ENCODE data around the gene MSL1.

MSL1 gene, protein sequence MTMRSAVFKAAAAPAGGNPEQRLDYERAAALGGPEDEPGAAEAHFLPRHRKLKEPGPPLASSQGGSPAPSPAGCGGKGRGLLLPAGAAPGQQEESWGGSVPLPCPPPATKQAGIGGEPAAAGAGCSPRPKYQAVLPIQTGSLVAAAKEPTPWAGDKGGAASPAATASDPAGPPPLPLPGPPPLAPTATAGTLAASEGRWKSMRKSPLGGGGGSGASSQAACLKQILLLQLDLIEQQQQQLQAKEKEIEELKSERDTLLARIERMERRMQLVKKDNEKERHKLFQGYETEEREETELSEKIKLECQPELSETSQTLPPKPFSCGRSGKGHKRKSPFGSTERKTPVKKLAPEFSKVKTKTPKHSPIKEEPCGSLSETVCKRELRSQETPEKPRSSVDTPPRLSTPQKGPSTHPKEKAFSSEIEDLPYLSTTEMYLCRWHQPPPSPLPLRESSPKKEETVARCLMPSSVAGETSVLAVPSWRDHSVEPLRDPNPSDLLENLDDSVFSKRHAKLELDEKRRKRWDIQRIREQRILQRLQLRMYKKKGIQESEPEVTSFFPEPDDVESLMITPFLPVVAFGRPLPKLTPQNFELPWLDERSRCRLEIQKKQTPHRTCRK

DNA sequence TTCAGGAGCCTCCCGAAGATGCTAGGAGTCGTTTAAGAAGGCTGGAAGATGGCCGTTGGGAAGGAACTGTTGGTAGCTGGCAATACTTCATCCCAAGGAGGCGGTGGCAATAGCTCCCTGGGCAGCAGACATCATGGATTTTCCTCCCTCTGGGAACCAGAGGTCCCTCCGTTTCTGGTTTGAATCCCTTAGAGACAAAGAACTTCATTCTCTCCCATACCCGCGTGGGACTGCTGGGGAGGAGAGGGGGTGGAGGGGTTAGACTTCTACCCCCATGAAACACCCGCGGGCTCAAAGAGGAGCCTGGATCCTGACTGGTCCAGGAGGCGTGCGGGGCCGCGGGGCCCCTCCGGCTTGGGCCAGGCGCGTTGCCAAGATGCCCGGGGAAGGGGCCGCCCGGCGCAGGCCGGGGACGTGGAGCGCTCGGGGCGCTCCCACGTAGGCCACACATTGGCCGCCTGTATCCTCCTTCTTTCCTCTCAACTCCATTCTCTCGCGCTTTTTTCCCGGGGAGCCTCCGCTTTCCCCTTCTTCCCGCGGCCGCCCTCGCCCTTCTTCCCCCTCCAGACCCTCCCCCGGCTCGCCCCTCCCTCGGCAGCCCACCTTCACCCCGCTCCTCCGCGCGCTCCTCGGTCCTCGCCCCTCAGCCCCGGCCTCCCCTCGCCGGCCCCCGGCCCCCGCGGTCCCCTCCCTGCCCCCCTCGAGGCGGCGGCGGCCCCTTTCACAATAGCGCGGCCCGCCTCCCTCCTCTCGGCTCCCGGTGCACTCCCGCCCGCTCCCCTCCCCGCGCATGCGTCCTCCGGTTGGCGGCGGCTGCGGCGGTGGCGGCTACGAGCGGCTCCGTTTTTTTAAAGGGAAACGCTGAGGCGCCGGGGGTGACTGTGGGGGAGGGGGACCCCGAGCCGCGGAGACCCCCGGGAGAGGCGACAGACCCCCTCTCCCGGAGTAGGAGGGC, at the start of gene MSL1:
MSL1 (plus strand) TSS at position 791 of the 955 bp plus-strand sequence. CDS start 642 bp downstream, outside the sequence.
- DNase-seq: peak; percentile 63 to 82 (median 70)

DNA sequence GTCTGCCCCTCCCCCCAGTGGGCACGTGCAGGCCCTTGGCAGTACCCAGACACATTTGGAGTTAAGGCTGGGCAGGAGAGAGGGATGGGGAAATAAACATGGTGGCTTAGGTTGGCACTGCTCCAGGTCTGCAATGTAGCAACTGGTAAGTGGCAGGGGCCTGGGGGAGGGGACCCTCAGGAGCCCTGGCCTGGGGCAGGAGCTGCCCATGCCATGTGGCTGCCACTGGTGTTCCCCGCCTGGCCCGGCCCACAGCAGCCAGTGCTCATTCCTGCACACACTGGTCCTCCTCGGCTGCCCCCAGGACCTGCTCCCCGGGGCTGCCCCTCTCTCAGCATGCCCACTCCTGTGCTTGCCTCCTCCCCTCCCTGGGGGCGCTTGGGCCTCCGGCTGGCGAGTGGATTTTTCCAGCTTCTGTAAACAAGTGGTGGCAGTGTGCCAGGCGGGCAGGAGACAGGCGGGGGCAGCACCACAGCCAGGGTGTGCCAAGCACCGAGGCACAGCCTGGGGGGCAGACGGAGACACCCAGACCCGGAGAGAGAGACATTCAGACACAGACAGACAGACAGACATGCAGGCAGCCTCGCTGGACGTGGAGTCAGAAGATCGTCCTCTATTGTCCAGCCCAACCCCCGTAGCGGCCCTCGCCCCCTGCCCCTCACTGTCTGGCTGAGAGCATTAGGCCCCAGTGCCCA, 49.6 kb upstream of the MSL1 start:
- DNase-seq: no peak

DNA sequence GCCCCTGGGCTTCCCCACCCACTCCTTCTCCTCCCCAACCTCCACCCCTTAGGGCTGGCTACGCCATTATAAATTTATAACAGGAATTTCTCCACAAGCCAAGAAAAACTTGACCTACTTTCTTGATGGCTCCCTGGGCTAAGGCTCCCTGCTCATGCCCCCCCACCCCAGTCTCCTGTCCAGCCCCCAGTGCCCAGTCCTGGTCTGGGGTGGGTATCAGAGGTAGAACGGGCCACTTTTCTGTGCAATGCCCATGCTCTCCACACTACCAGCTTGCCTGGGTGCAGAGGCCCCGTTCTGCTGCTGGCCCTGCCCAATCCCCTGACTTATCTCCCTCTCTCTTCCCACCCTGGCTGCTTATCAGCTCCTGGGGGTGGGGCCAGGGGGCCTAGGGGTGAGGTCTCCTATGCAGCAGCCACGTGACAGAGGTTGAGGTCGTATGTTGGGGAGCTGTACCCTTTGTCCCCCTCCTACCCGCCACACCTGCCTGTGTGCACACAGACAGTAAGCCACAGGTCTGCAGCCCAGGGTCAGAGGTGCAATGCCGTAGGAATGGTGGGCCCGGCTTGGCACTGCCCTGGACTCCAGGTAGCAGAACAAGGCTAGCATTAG, 48.9 kb upstream of the MSL1 start:
- DNase-seq: no peak

DNA sequence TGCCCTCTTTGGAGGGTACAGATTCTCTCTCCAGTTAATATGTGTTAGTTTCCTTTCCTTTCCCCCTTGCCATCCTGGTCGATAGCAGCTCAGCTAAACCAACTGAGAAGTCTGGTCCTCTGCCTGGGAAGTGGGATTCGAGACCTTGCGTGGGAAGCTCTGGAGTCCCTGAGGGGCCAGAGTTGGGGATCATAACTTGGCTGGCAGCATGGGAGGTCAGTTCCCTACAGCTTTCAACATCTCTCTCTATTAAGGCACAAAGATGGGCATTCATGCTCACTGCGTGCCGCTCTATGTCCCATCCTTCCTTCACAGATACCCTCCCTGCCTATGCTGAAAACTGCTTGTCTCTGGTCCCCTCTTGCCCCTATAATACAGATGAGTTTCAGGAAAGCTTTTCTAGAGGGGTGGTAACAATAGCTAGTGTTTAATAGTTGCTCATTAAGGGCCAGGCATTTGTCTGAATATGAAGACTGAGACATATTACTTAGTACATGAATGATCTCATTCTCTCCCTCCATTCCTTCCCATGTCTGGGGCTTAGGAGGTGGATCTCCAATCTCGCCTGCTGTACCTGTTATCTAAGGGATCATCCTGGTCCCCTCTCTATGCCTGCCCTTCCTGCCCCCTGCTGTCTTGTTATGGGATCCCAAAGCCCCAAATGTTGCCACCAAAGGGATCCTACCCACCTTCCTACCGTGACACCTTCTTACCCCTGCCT, 48.2 kb upstream of the MSL1 start:
- no peak for DNase-seq

- no peak for DNase-seq
These were observed 47.6 kb upstream of the MSL1 start for GRCh38 chr17:40074175-40074512.

GRCh38 chr17:40074871-40075200, 46.9 kb upstream of the MSL1 start:
- no peak for DNase-seq

- peak; percentile 34 to 64 (median 50) for DNase-seq
These were observed 46.4 kb upstream of the MSL1 start for GRCh38 chr17:40075201-40075941.

DNA sequence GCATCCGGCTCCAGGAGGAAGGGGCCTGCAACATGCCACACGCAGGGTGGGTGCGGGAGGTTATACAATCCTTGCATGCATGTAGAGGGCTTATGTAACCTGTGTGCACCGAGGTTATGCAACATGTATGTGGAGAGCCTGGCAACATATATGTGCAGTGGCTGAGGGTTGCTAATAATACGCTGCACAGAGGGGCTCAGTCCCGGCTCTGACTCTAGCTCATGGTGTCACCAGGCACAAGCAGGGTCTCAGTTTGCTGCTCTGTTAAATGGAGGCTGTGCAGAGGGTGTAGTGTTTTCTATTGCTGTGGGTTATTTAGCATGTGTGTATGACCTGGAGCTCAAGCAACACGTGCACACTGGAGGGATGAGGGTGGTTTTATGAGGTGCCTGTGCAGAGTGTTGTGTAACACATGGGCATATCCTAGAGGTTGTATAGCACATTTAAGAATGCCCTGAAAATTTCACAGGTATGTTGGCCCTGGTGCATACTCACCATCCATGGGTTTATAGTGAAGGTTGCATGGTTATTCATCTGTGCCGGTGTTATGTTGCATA, 45.8 kb upstream of the MSL1 start:
- no peak for DNase-seq

GRCh38 chr17:40076591-40076990, 45.2 kb upstream of the MSL1 start:
- DNase-seq: no peak

DNA sequence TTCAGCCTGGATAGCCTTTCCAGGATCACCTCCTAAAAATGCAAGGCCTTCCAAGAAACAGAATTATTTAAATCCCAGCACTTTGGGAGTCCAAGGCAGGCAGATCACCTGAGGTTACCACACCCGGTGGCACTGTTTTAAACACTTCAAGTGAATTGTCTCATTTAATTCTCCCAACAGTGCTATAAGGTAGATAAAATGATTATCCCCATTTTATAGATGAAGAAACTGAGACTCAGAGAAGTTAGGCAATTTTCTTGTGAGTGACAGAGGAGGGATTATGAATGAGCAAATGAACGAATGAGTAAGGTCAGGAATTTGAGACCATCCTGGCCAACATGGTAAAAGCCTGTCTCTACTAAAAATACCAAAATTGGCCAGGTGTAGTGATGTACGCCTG, 42.2 kb upstream of the MSL1 start:
- DNase-seq: no peak

- no peak for DNase-seq
These were observed 37.3 kb upstream of the MSL1 start for GRCh38 chr17:40084477-40084876.

DNA sequence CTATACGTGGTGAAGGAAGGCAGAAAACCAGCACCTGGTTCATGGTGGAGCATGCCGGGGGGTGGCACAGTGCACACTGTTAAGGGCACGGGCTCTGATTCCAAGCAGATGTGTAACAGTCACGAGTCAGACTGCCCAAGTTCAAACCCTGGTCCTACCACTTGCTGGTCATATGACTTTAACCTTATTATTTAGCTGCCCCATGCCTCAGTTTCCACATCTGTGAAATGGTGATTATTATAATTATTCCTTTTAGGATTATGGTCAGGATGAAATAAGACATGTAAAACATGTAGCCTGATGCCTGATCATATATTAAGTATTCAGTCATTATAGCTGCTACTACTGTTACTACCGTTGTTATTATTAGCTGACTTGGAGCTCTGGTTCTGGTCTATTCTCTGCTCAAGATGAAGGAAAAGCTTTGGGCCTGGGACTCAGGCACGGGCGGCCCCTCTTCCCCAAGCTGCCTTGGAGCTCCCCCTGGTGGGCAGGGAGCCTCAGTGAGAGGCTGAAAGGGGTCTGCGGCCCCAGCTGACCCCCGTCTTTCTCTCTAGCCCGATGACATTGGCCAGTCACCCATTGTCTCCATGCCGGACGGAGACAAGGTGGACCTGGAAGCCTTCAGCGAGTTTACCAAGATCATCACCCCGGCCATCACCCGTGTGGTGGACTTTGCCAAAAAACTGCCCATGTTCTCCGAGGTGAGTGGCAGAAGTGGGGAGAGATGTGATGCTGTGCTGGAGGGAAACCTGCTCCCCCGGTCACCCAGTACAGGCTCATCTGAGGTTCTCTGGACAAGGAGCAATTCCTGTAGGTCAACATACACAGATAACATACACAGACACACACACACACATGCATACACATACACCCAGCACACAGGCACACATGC, 35.4 kb upstream of the MSL1 start:
- DNase-seq: peak; percentile 18 to 65 (median 52)

- no peak for DNase-seq
These were observed 34.5 kb upstream of the MSL1 start for GRCh38 chr17:40087049-40087794.

GRCh38 chr17:40087903-40088718, 33.7 kb upstream of the MSL1 start:
- no peak for DNase-seq

GRCh38 chr17:40089077-40089895, 32.5 kb upstream of the MSL1 start:
- no peak for DNase-seq

GRCh38 chr17:40090237-40091119, 31.3 kb upstream of the MSL1 start:
- no peak for DNase-seq

Data from activated naive CD4-positive, alpha-beta T cell (primary cell).